K562 (cell line): Measurements from ENCODE around the gene ALG14. TPM values are rescaled to one million over a fixed set of nuclear protein-coding genes. Genes with fewer than 3 reads are reported as not detected.

ENCODE experiments used
- CBFA2T3 ChIP-seq: fragments of 450-650 bp; IDR thresholded peaks from 2 replicates; pipeline ENCODE4 v1.6.1; 2017
- FOXK2 ChIP-seq, 2 experiments: fragments of 450-650 bp; IDR thresholded peaks in 1 of 2; conservative IDR thresholded peaks in 1 of 2; 2 replicates each; pipeline ENCODE4 v1.6.1; 2016; ENCODE audit warnings: low read depth in 2 of 2, mild to moderate bottlenecking in 1 of 2
- PKNOX1 ChIP-seq: fragments of 450-650 bp; IDR thresholded peaks from 2 replicates; pipeline ENCODE4 v1.6.1; 2016
- ZBTB40 ChIP-seq, 2 experiments: fragments of 450-650 bp in 1 of 2; sonication (generic) in 1 of 2; formaldehyde crosslinking in 1 of 2; IDR thresholded peaks; 2 replicates each; pipeline versions ENCODE4 v1.7.1 to v1.9.0; 2016 to 2022; ENCODE audit warnings: inconsistent platforms in 1 of 2, mild to moderate bottlenecking in 1 of 2, missing genetic modification reagents in 1 of 2
- polyA plus RNA-seq, 8 experiments: library from polyadenylated mRNA; depleted of rRNA in 4 of 8; stranded (reverse) in 5 of 8; unstranded in 3 of 8; fragments of >200 nt; fragmentation: Nextera tagmentation in 2 of 8; fragmentation: Illumina TruSeq in 1 of 8; extraction: Ambion mirVana in 2 of 8; extraction: Trizol in 1 of 8; gene quantifications; 2 replicates each; pipeline versions ENCODE4 v1.2.1 to v1.2.3, GENCODE V29; 2011 to 2014; ENCODE audit warnings: inconsistent platforms in 1 of 8, missing spikeins in 1 of 8
- total RNA-seq, 7 experiments: library from RNA; depleted of rRNA in 6 of 7; stranded (reverse); fragments of >200 nt in 6 of 7; fragmentation: Illumina TruSeq in 2 of 7; extraction: Trizol in 2 of 7; gene quantifications; 2 replicates each; pipeline versions ENCODE4 v1.2.1 to v1.2.3, GENCODE V29; 2011 to 2021; ENCODE audit warnings: low replicate concordance in 1 of 7

Gene ALG14
- total and polyA plus RNA-seq, 9 of the 15 experiments (the other 6 are each of a cell fraction or from before 2014, with no cell fraction given): 2.8 to 16.2 (median 4.9) TPM

DNA sequence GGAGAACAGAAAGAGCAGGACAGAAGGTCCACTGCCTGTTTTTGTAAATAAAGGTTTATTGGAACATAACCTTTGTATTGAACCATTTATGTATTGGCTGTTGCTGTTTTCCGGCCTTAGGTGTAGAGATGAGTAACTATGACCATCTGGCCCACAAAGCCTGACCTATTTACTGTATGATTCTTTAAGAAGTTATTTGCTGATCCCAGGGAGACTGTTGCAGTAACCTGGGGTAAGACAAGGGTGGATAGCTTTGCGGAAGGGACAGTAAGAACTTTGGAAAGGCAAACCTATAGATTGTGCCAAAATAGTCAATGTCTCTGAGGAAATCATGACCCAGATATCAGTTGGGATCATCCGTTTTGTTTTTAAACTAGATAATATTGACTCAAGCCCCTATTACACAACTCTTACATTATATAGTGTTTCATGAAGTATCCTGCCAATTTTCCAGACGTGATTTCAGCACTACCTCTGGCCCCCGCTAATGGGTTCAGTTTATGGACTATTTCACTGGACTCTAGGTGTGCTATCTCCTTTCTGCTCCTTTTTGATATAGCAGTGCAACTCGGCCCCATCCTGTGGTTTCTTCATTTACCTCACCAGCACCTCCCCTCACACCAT, 23.6 kb upstream of the ALG14 start (continued):
- TF ChIP-seq ZBTB40 (IDR thresholded peaks at IDR 0.05) (peak; percentile 88), ZBTB40 (CRISPR knock-in tag; IDR thresholded peaks at IDR 0.05) (no peak), FOXK2 (conservative IDR thresholded peaks at IDR 0.05 in 1 of 2, IDR thresholded peaks at IDR 0.05 in 1 of 2; ENCODE audit: low read depth in 2 of 2) (no peak), PKNOX1 (no peak), CBFA2T3 (peak; percentile 21; the same call in 1 of the 2 replicates)
